ENCODE data around the gene ATXN7.

The ATXN7 gene

DNA sequence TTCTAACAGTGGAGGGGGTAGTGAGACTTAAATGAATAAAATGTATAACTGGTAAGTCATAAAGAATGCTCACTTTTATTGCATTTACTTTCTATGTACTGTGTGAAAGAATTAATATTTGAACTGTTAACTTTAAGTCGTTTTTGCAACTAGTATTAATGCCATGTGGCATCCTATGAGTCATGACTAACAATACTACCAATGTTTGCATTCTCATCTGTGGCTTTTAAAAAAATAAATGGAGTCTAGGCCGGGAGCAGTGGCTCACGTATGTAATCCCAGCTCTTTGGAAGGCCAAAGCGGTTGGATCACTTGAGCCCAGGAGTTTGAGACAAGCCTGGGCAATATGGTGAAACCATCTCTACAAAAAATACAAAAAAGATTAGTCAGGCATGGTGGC lies 39.4 kb upstream of the ATXN7 start:
- Histone ChIP-seq H3K79me2 (ENCODE audit: control insufficient read depth, insufficient read depth, low read length) (no peaks in the 10 kb centered on the region), H3K27ac (ENCODE audit: low read depth, low read length) (no peak overlapping the region), H3K4me2 (ENCODE audit: low read length) (no peak overlapping the region), H2BK5ac (ENCODE audit: low read length) (no peak overlapping the region), H3K4me1 (ENCODE audit: control insufficient read depth, low read depth, low read length) (no peaks in the 10 kb centered on the region), H3K4ac (ENCODE audit: low read depth, low read length) (no peak overlapping the region), H3K4me3 (ENCODE audit: low read length) (no peak overlapping the region), H4K8ac (ENCODE audit: low read depth, low read length) (no peak overlapping the region), H2BK120ac (ENCODE audit: low read depth, low read length) (no peak overlapping the region), H2BK15ac (replicated peaks; ENCODE audit: low read depth) (no peak overlapping the region), H3K56ac (ENCODE audit: low read length) (no peak overlapping the region), H3K36me3 (ENCODE audit: control insufficient read depth, insufficient read depth, low read length) (no peaks in the 10 kb centered on the region), H4K5ac (ENCODE audit: low read length) (no peak overlapping the region), H3K27me3 (ENCODE audit: insufficient read depth, low read length, poor library complexity) (no peaks in the 10 kb centered on the region), H3K18ac (ENCODE audit: low read length) (no peak overlapping the region), H2AK5ac (ENCODE audit: low read length) (no peak overlapping the region), H3K9ac (ENCODE audit: low read length) (no peak overlapping the region), H3K23ac (ENCODE audit: low read length) (no peak overlapping the region), H3K79me1 (ENCODE audit: low read length) (no peaks in the 10 kb centered on the region)
- WGBS (ENCODE audit: extremely low coverage, insufficient coverage, low lambda C conversion rate) = no CpG with 5 or more reads among the region's 4 CpGs
- no peak for DNase-seq

DNA sequence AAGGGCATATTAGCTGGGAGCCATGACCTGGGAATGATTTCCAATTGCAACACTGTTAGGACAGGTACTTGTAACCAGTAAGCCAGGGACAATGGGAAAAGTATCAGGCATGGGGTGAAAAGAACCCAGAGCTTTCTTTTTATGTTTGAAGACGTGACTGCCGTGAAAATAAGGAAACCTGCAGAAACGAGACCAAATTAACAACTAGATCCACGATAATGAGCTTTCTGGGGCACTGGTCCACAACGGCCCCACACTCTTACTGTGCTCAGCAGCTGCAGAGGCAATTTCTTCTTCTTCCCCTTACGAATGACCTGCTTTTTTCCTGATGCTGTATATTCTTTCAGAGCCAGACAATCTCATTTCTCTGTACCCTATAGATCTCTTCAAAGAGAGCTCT lies 33.1 kb upstream of the ATXN7 start:
- no peaks in the 10 kb centered on the region for H3K27me3 ChIP-seq (ENCODE audit: insufficient read depth, low read length, poor library complexity)
- H3K56ac ChIP-seq (ENCODE audit: low read length) = no peak overlapping the region
- H3K4me1 ChIP-seq (ENCODE audit: control insufficient read depth, low read depth, low read length) = no peaks in the 10 kb centered on the region
- no peak overlapping the region for H3K4me2 ChIP-seq (ENCODE audit: low read length)
- no peak overlapping the region for H2AK5ac ChIP-seq (ENCODE audit: low read length)
- H3K4me3 ChIP-seq (ENCODE audit: low read length) = no peak overlapping the region
- no peaks in the 10 kb centered on the region for H3K79me1 ChIP-seq (ENCODE audit: low read length)
- H4K5ac ChIP-seq (ENCODE audit: low read length) = no peak overlapping the region
- H3K23ac ChIP-seq (ENCODE audit: low read length) = no peak overlapping the region
- no peak overlapping the region for H2BK15ac ChIP-seq (replicated peaks; ENCODE audit: low read depth)
- no peaks in the 10 kb centered on the region for H3K36me3 ChIP-seq (ENCODE audit: control insufficient read depth, insufficient read depth, low read length)
- H4K8ac ChIP-seq (ENCODE audit: low read depth, low read length) = no peak overlapping the region
- no peak overlapping the region for H3K4ac ChIP-seq (ENCODE audit: low read depth, low read length)
- DNase-seq = no peak
- H3K9ac ChIP-seq (ENCODE audit: low read length) = no peak overlapping the region
- WGBS (ENCODE audit: extremely low coverage, insufficient coverage, low lambda C conversion rate) = no CpG with 5 or more reads among the region's 6 CpGs
- H2BK120ac ChIP-seq (ENCODE audit: low read depth, low read length) = no peak overlapping the region
- H3K79me2 ChIP-seq (ENCODE audit: control insufficient read depth, insufficient read depth, low read length) = no peaks in the 10 kb centered on the region
- H3K18ac ChIP-seq (ENCODE audit: low read length) = no peak overlapping the region
- H2BK5ac ChIP-seq (ENCODE audit: low read length) = no peak overlapping the region
- no peak overlapping the region for H3K27ac ChIP-seq (ENCODE audit: low read depth, low read length)

DNA sequence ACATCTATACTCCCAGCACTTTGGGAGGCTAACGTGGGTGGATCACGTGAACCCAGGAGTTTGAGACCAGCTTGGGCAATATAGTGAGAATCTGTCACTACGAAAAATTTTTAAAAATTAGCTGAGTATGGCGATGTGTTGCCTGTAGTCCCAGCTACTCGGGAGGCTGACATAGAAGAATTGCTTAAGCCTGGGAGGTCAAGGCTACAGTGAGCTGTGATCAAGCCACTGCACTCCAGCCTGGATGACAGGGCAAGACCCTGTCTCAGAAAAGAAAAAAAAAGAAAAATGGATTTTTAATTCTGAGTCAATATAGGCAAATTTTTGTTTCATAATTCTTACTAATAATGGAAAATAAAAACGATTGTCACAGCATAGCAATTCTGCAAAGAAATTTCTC lies 31.3 kb upstream of the ATXN7 start:
- H3K4me3 ChIP-seq (ENCODE audit: low read length) = no peak overlapping the region
- no peak overlapping the region for H2BK120ac ChIP-seq (ENCODE audit: low read depth, low read length)
- H3K79me2 ChIP-seq (ENCODE audit: control insufficient read depth, insufficient read depth, low read length) = no peaks in the 10 kb centered on the region
- no peak overlapping the region for H3K23ac ChIP-seq (ENCODE audit: low read length)
- H2BK5ac ChIP-seq (ENCODE audit: low read length) = no peak overlapping the region
- WGBS (ENCODE audit: extremely low coverage, insufficient coverage, low lambda C conversion rate) = no CpG with 5 or more reads among the region's 6 CpGs
- H3K4ac ChIP-seq (ENCODE audit: low read depth, low read length) = no peak overlapping the region
- no peak overlapping the region for H2AK5ac ChIP-seq (ENCODE audit: low read length)
- H3K18ac ChIP-seq (ENCODE audit: low read length) = no peak overlapping the region
- H3K56ac ChIP-seq (ENCODE audit: low read length) = no peak overlapping the region
- H3K27ac ChIP-seq (ENCODE audit: low read depth, low read length) = no peak overlapping the region
- no peaks in the 10 kb centered on the region for H3K79me1 ChIP-seq (ENCODE audit: low read length)
- no peak overlapping the region for H3K4me2 ChIP-seq (ENCODE audit: low read length)
- no peak overlapping the region for H2BK15ac ChIP-seq (replicated peaks; ENCODE audit: low read depth)
- no peak for DNase-seq
- no peaks in the 10 kb centered on the region for H3K4me1 ChIP-seq (ENCODE audit: control insufficient read depth, low read depth, low read length)
- no peak overlapping the region for H4K8ac ChIP-seq (ENCODE audit: low read depth, low read length)
- H3K27me3 ChIP-seq (ENCODE audit: insufficient read depth, low read length, poor library complexity) = no peaks in the 10 kb centered on the region
- H4K5ac ChIP-seq (ENCODE audit: low read length) = no peak overlapping the region
- H3K36me3 ChIP-seq (ENCODE audit: control insufficient read depth, insufficient read depth, low read length) = no peaks in the 10 kb centered on the region
- no peak overlapping the region for H3K9ac ChIP-seq (ENCODE audit: low read length)

DNA sequence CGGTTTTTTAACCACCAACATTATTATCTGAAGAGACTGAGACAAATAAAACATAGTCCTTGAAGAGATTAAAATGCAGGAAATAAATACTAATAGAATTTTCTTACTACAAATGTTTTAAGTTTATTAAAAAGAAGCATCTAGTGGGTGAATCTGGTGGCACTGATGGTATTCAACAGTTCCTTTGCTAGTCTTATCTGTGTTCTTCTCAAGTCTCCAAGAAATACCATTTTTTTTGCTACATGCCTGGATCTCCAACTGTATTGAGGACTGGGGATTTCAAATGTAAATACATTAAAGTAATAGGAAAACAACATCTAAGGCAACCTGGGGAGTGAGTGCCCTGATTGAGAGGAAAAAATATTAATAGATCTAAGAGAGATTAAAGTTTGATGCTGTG lies 22.0 kb upstream of the ATXN7 start:
- Histone ChIP-seq H2BK120ac (ENCODE audit: low read depth, low read length) (no peak overlapping the region), H3K9ac (ENCODE audit: low read length) (no peak overlapping the region), H3K4me1 (ENCODE audit: control insufficient read depth, low read depth, low read length) (peaks cover under 1% of the 10 kb centered on the region), H2BK5ac (ENCODE audit: low read length) (no peak overlapping the region), H4K8ac (ENCODE audit: low read depth, low read length) (no peak overlapping the region), H3K79me1 (ENCODE audit: low read length) (peaks cover 5% of the 10 kb centered on the region), H3K56ac (ENCODE audit: low read length) (no peak overlapping the region), H3K79me2 (ENCODE audit: control insufficient read depth, insufficient read depth, low read length) (peaks cover 7% of the 10 kb centered on the region), H3K27me3 (ENCODE audit: insufficient read depth, low read length, poor library complexity) (no peaks in the 10 kb centered on the region), H4K5ac (ENCODE audit: low read length) (no peak overlapping the region), H3K27ac (ENCODE audit: low read depth, low read length) (no peak overlapping the region), H3K4me3 (ENCODE audit: low read length) (no peak overlapping the region), H2AK5ac (ENCODE audit: low read length) (no peak overlapping the region), H3K4me2 (ENCODE audit: low read length) (no peak overlapping the region), H3K36me3 (ENCODE audit: control insufficient read depth, insufficient read depth, low read length) (no peaks in the 10 kb centered on the region), H2BK15ac (replicated peaks; ENCODE audit: low read depth) (no peak overlapping the region), H3K23ac (ENCODE audit: low read length) (no peak overlapping the region), H3K18ac (ENCODE audit: low read length) (no peak overlapping the region), H3K4ac (ENCODE audit: low read depth, low read length) (no peak overlapping the region)
- DNase-seq = no peak
- no CpG with 5 or more reads among the region's 1 CpG for WGBS (ENCODE audit: extremely low coverage, insufficient coverage, low lambda C conversion rate)

DNA sequence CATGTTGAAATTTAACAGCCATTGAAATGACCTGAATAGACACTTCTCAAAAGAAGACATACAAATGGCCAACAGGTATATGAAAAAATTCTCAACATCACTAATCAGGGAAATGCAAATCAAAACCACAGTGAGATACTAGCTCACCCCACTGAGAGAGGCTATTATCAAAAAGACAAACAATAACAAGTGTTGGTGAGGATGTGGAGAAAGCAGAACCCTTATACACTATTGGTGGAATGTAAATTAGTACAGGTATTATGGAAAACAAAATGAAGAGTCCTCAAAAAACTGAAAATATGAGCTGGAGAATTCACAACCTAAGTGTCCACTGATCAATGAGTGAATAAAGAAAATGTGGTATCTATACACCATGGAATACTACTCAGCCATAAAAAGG lies 21.5 kb upstream of the ATXN7 start:
- no peak overlapping the region for H3K56ac ChIP-seq (ENCODE audit: low read length)
- no peak overlapping the region for H2BK15ac ChIP-seq (replicated peaks; ENCODE audit: low read depth)
- peaks cover 5% of the 10 kb centered on the region for H3K79me1 ChIP-seq (ENCODE audit: low read length)
- H4K5ac ChIP-seq (ENCODE audit: low read length) = no peak overlapping the region
- H4K8ac ChIP-seq (ENCODE audit: low read depth, low read length) = no peak overlapping the region
- no peak overlapping the region for H3K4me2 ChIP-seq (ENCODE audit: low read length)
- no peak overlapping the region for H3K18ac ChIP-seq (ENCODE audit: low read length)
- peaks cover 8% of the 10 kb centered on the region for H3K79me2 ChIP-seq (ENCODE audit: control insufficient read depth, insufficient read depth, low read length)
- H3K4me1 ChIP-seq (ENCODE audit: control insufficient read depth, low read depth, low read length) = peaks cover 3% of the 10 kb centered on the region
- H3K23ac ChIP-seq (ENCODE audit: low read length) = no peak overlapping the region
- no peak overlapping the region for H2AK5ac ChIP-seq (ENCODE audit: low read length)
- no peaks in the 10 kb centered on the region for H3K36me3 ChIP-seq (ENCODE audit: control insufficient read depth, insufficient read depth, low read length)
- no peak overlapping the region for H2BK5ac ChIP-seq (ENCODE audit: low read length)
- no peak overlapping the region for H3K27ac ChIP-seq (ENCODE audit: low read depth, low read length)
- H3K27me3 ChIP-seq (ENCODE audit: insufficient read depth, low read length, poor library complexity) = no peaks in the 10 kb centered on the region
- DNase-seq = no peak
- no peak overlapping the region for H3K4ac ChIP-seq (ENCODE audit: low read depth, low read length)
- H2BK120ac ChIP-seq (ENCODE audit: low read depth, low read length) = no peak overlapping the region
- no peak overlapping the region for H3K4me3 ChIP-seq (ENCODE audit: low read length)
- H3K9ac ChIP-seq (ENCODE audit: low read length) = no peak overlapping the region

DNA sequence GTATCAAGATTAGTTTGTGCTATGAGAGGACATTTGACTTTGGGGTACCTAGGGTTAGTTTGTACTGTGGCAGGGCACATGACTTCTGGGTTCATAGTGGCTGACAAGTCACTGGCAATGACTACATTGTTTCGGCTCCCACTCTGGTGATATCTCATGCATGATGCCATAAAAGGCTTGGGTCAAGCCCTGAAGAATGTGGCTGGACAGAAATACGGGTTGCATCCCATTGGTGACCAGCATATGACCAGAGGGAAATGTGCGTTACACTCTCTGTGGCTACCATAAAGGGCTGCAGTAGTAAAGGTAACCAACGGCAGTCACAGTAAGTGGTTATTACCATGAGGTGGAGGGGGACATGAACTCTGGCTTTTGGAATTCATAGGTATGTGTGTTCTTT lies 18.5 kb upstream of the ATXN7 start:
- peaks cover 5% of the 10 kb centered on the region for H3K4me1 ChIP-seq (ENCODE audit: control insufficient read depth, low read depth, low read length)
- no CpG with 5 or more reads among the region's 4 CpGs for WGBS (ENCODE audit: extremely low coverage, insufficient coverage, low lambda C conversion rate)

More for the DNA sequence above, 18.5 kb upstream of the ATXN7 start:
- H3K27me3 ChIP-seq (ENCODE audit: insufficient read depth, low read length, poor library complexity) = no peaks in the 10 kb centered on the region
- no peak overlapping the region for H2BK15ac ChIP-seq (replicated peaks; ENCODE audit: low read depth)
- no peak overlapping the region for H3K9ac ChIP-seq (ENCODE audit: low read length)
- H2BK120ac ChIP-seq (ENCODE audit: low read depth, low read length) = no peak overlapping the region
- no peak overlapping the region for H3K23ac ChIP-seq (ENCODE audit: low read length)
- H3K4me3 ChIP-seq (ENCODE audit: low read length) = no peak overlapping the region
- H3K27ac ChIP-seq (ENCODE audit: low read depth, low read length) = no peak overlapping the region
- H3K79me1 ChIP-seq (ENCODE audit: low read length) = peaks cover 5% of the 10 kb centered on the region
- no peak overlapping the region for H4K8ac ChIP-seq (ENCODE audit: low read depth, low read length)
- H3K56ac ChIP-seq (ENCODE audit: low read length) = no peak overlapping the region
- no peak for DNase-seq
- no peak overlapping the region for H4K5ac ChIP-seq (ENCODE audit: low read length)
- H2BK5ac ChIP-seq (ENCODE audit: low read length) = no peak overlapping the region
- H2AK5ac ChIP-seq (ENCODE audit: low read length) = no peak overlapping the region
- H3K36me3 ChIP-seq (ENCODE audit: control insufficient read depth, insufficient read depth, low read length) = no peaks in the 10 kb centered on the region
- peak overlapping the region; percentile 52 for H3K18ac ChIP-seq (ENCODE audit: low read length)
- no peak overlapping the region for H3K4me2 ChIP-seq (ENCODE audit: low read length)
- peaks cover 8% of the 10 kb centered on the region for H3K79me2 ChIP-seq (ENCODE audit: control insufficient read depth, insufficient read depth, low read length)
- peak overlapping the region; percentile 81 for H3K4ac ChIP-seq (ENCODE audit: low read depth, low read length)

Data from mesendoderm (in vitro differentiated cells).